HCT116 (cell line): ENCODE data around the gene RAI14. TPM values are rescaled to one million over a fixed set of nuclear protein-coding genes. Genes with fewer than 3 reads are reported as not detected.

ENCODE experiments used
- ATAC-seq: fragments of 200-7000 bp; cut with Tn5 transposase; 2 replicates; pipeline ENCODE4 v1.9.1; 2020; ENCODE audit warnings: mild to moderate bottlenecking, moderate library complexity
- BruUV-seq: library from RNA; stranded (reverse); fragments of 400-500 nt; replicated peaks from 2 replicates; lab custom pipeline; 2021; lab: Mats Ljungman, UMichigan
- CTCF ChIA-PET: fragments of 300-600 bp; sonication (Branson Sonifier 250); formaldehyde crosslinking; loops from one replicate; lab custom pipeline; 2021; ENCODE audit warnings: antibody characterized with exemption; lab: Charles Lee
- POLR2A ChIA-PET: fragments of 300-600, 350-600 bp; sonication (Branson Sonifier 250); formaldehyde crosslinking; loops from one replicate; lab custom pipeline; 2021; ENCODE audit warnings: antibody characterized with exemption; lab: Charles Lee
- RAD21 ChIA-PET, 2 experiments: fragments of 300-600 bp; sonication (Branson Sonifier 250); formaldehyde crosslinking; loops; one replicate each; lab custom pipeline; 2023; ENCODE audit warnings: low total read pairs in 2 of 2; ENCODE audit not compliant: uncharacterized antibody in 2 of 2, unreplicated experiment in 2 of 2, low non-redundant PET in 1 of 2; lab: Charles Lee
- DNase-seq: peaks from one replicate; pipeline ENCODE4 v3.0.0-alpha.2; 2010; ENCODE audit warnings: low read depth, low spot score
- H2AFZ ChIP-seq: fragments of 200-600 bp; shearing (Covaris generic), sonication (generic); 2 replicates; pipeline ENCODE4 v1.6.1; 2017; ENCODE audit warnings: low read depth, mixed run types, mixed read lengths, antibody characterized with exemption, low read length; ENCODE audit not compliant: poor library complexity, severe bottlenecking
- H3K27ac ChIP-seq: 2 replicates; pipeline ENCODE4 v1.5.1; 2012; ENCODE audit warnings: low read depth, low read length
- H3K27me3 ChIP-seq: fragments of 200-600 bp; sonication (generic); 2 replicates; pipeline ENCODE4 v1.6.1; 2016; ENCODE audit warnings: mixed run types, low read length, mixed read lengths; ENCODE audit not compliant: insufficient read depth
- H3K36me3 ChIP-seq, 2 experiments: fragments of 200-500 bp in 1 of 2; fragments of 200-600 bp in 1 of 2; sonication (Bioruptor generic) in 1 of 2; sonication (generic) in 1 of 2; 2 replicates each; pipeline versions ENCODE4 v1.5.1 to v1.6.1; 2014 to 2016; ENCODE audit warnings: low read length in 2 of 2, inconsistent platforms in 1 of 2, mixed read lengths in 1 of 2, mixed run types in 1 of 2; ENCODE audit not compliant: insufficient read depth in 2 of 2, control insufficient read depth in 1 of 2
- H3K4me1 ChIP-seq, 2 experiments: fragments of 200-600 bp in 1 of 2; sonication (generic) in 1 of 2; 2 replicates each; pipeline versions ENCODE4 v1.5.1 to v1.6.1; 2012 to 2017; ENCODE audit warnings: low read length in 2 of 2, inconsistent platforms in 1 of 2, mild to moderate bottlenecking in 1 of 2, mixed read lengths in 1 of 2, mixed run types in 1 of 2, moderate library complexity in 1 of 2; ENCODE audit not compliant: insufficient read depth in 2 of 2, control insufficient read depth in 1 of 2
- H3K4me2 ChIP-seq: fragments of 200-600 bp; sonication (generic); 2 replicates; pipeline ENCODE4 v1.6.1; 2017; ENCODE audit warnings: mixed run types, low read length, mixed read lengths
- H3K4me3 ChIP-seq, 2 experiments: fragments of 200-600 bp in 1 of 2; sonication (generic) in 1 of 2; replicated peaks in 1 of 2; 2 replicates each; pipeline ENCODE4 v1.5.1; 2011 to 2016; ENCODE audit warnings: low read length in 2 of 2, control low read depth in 1 of 2, low read depth in 1 of 2, mild to moderate bottlenecking in 1 of 2, mixed read lengths in 1 of 2, mixed run types in 1 of 2
- H3K79me2 ChIP-seq: fragments of 200-600 bp; sonication (generic); 2 replicates; pipeline ENCODE4 v1.6.1; 2017; ENCODE audit warnings: mild to moderate bottlenecking, mixed run types, low read length, moderate library complexity, mixed read lengths; ENCODE audit not compliant: insufficient read depth
- H3K9ac ChIP-seq: fragments of 200-600 bp; sonication (generic); 2 replicates; pipeline ENCODE4 v1.6.1; 2016; ENCODE audit warnings: low read length, mixed read lengths
- H3K9me2 ChIP-seq: fragments of 200-600 bp; sonication (generic), shearing (Covaris generic); 2 replicates; pipeline ENCODE4 v1.6.1; 2017; ENCODE audit warnings: mixed run types, mild to moderate bottlenecking, moderate library complexity; ENCODE audit not compliant: insufficient read depth
- H3K9me3 ChIP-seq, 2 experiments: fragments of 200-500 bp in 1 of 2; fragments of 200-600 bp in 1 of 2; sonication (Bioruptor generic) in 1 of 2; sonication (generic) in 1 of 2; 2 replicates each; pipeline ENCODE4 v1.6.1; 2014 to 2017; ENCODE audit warnings: low read length in 2 of 2, mixed read lengths in 2 of 2, inconsistent platforms in 1 of 2, low read depth in 1 of 2, mild to moderate bottlenecking in 1 of 2, mixed run types in 1 of 2, moderate library complexity in 1 of 2; ENCODE audit not compliant: control insufficient read depth in 1 of 2, insufficient read depth in 1 of 2
- H4K20me1 ChIP-seq: fragments of 200-600 bp; sonication (generic), shearing (Covaris generic); 2 replicates; pipeline ENCODE4 v1.6.1; 2017; ENCODE audit warnings: mixed run types, mild to moderate bottlenecking, moderate library complexity; ENCODE audit not compliant: insufficient read depth
- ATF3 ChIP-seq: IDR thresholded peaks from 2 replicates; pipeline ENCODE4 v1.6.1; 2012
- EGR1 ChIP-seq: IDR thresholded peaks from 2 replicates; pipeline ENCODE4 v1.6.1; 2012; ENCODE audit warnings: low read depth
- EZH2 ChIP-seq: fragments of 200-600 bp; sonication (generic); IDR thresholded peaks from 2 replicates; pipeline ENCODE4 v1.6.1; 2017; ENCODE audit warnings: antibody characterized with exemption, mixed run types
- FOSL1 ChIP-seq: IDR thresholded peaks from 2 replicates; pipeline ENCODE4 v1.6.1; 2012; ENCODE audit warnings: low read depth
- JUND ChIP-seq: IDR thresholded peaks from 2 replicates; pipeline ENCODE4 v1.6.1; 2012
- POLR2A ChIP-seq: IDR thresholded peaks from 2 replicates; pipeline ENCODE4 v1.7.0; 2011; ENCODE audit warnings: borderline replicate concordance; ENCODE audit not compliant: insufficient read depth, insufficient read length; ENCODE audit errors: extremely low read depth
- REST ChIP-seq: IDR thresholded peaks from 2 replicates; pipeline ENCODE4 v1.6.1; 2012; ENCODE audit warnings: low read depth
- SIN3A ChIP-seq: IDR thresholded peaks from 2 replicates; pipeline ENCODE4 v1.6.1; 2012; ENCODE audit warnings: low read depth
- SP1 ChIP-seq: IDR thresholded peaks from 2 replicates; pipeline ENCODE4 v1.6.1; 2012; ENCODE audit warnings: low read depth
- SRF ChIP-seq: IDR thresholded peaks from 2 replicates; pipeline ENCODE4 v1.6.1; 2012; ENCODE audit warnings: low read depth
- ZFX ChIP-seq: fragments of 450-650 bp; IDR thresholded peaks from 2 replicates; pipeline ENCODE4 v1.6.1; 2017
- ZNF274 ChIP-seq: fragments of 200-500 bp; sonication (Bioruptor generic); IDR thresholded peaks from 2 replicates; pipeline ENCODE4 v1.6.1; 2014; ENCODE audit warnings: mild to moderate bottlenecking, low read depth, low read length, inconsistent platforms
- intact Hi-C: fragments of 100-400 bp; cut with micrococcal nuclease; formaldehyde crosslinking; loops from 2 replicates; pipeline ENCODE4 v1.10.0; 2022
- total RNA-seq: library from RNA; stranded (reverse); gene quantifications from one replicate; pipeline ENCODE4 v1.2.1, GENCODE V29; 2021; ENCODE audit not compliant: unreplicated experiment
- TF ChIP-seq, protein P1 (sequence below): IDR thresholded peaks from 2 replicates; pipeline ENCODE4 v1.6.1; 2012
- TF ChIP-seq, protein P2 (sequence below): IDR thresholded peaks from 2 replicates; pipeline ENCODE4 v1.6.1; 2011; ENCODE audit warnings: mild to moderate bottlenecking, low read length, moderate library complexity; ENCODE audit not compliant: insufficient replicate concordance; ENCODE audit errors: extremely low read depth
- TF ChIP-seq, protein P3 (sequence below), 3 experiments: fragments of 200-600 bp in 1 of 3; sonication (generic) in 1 of 3; IDR thresholded peaks in 2 of 3; conservative IDR thresholded peaks in 1 of 3; 2 replicates each; pipeline ENCODE4 v1.5.1; 2012 to 2017; ENCODE audit warnings: low read depth in 2 of 3, low read length in 2 of 3, antibody characterized with exemption in 1 of 3, borderline replicate concordance in 1 of 3, control low read depth in 1 of 3, mild to moderate bottlenecking in 1 of 3, mixed read lengths in 1 of 3, mixed run types in 1 of 3, moderate library complexity in 1 of 3; ENCODE audit not compliant: insufficient read depth in 1 of 3

RAI14 gene
- total RNA-seq, 1 experiment from 2014 or later = 47.9 TPM

- no peaks in the 10 kb centered on the region for H3K9me3 ChIP-seq
- no TSS peak for BruUV-seq
- ATAC-seq (no peak), DNase-seq (no peak)
- H3K79me2 ChIP-seq = peaks cover 86% of the 10 kb centered on the region
- H3K9ac ChIP-seq = no peak overlapping the region
- ChIA-PET CTCF (no interaction called here), POLR2A (no interaction called here), RAD21 (no interaction called here)
- TF ChIP-seq POLR2A (no peak), REST (no peak), JUND (no peak), EGR1 (no peak), SIN3A (no peak), ATF3 (no peak), SRF (no peak), SP1 (no peak), FOSL1 (no peak), ZNF274 (no peak), EZH2 (no peak), ZFX (no peak)
- TF ChIP-seq, protein P1, sequence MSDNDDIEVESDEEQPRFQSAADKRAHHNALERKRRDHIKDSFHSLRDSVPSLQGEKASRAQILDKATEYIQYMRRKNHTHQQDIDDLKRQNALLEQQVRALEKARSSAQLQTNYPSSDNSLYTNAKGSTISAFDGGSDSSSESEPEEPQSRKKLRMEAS = no peak
- TF ChIP-seq, protein P2, sequence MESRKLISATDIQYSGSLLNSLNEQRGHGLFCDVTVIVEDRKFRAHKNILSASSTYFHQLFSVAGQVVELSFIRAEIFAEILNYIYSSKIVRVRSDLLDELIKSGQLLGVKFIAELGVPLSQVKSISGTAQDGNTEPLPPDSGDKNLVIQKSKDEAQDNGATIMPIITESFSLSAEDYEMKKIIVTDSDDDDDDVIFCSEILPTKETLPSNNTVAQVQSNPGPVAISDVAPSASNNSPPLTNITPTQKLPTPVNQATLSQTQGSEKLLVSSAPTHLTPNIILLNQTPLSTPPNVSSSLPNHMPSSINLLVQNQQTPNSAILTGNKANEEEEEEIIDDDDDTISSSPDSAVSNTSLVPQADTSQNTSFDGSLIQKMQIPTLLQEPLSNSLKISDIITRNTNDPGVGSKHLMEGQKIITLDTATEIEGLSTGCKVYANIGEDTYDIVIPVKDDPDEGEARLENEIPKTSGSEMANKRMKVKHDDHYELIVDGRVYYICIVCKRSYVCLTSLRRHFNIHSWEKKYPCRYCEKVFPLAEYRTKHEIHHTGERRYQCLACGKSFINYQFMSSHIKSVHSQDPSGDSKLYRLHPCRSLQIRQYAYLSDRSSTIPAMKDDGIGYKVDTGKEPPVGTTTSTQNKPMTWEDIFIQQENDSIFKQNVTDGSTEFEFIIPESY = no peak
- TF ChIP-seq, protein P3, sequence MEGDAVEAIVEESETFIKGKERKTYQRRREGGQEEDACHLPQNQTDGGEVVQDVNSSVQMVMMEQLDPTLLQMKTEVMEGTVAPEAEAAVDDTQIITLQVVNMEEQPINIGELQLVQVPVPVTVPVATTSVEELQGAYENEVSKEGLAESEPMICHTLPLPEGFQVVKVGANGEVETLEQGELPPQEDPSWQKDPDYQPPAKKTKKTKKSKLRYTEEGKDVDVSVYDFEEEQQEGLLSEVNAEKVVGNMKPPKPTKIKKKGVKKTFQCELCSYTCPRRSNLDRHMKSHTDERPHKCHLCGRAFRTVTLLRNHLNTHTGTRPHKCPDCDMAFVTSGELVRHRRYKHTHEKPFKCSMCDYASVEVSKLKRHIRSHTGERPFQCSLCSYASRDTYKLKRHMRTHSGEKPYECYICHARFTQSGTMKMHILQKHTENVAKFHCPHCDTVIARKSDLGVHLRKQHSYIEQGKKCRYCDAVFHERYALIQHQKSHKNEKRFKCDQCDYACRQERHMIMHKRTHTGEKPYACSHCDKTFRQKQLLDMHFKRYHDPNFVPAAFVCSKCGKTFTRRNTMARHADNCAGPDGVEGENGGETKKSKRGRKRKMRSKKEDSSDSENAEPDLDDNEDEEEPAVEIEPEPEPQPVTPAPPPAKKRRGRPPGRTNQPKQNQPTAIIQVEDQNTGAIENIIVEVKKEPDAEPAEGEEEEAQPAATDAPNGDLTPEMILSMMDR (IDR thresholded peaks at IDR 0.05 in 2 of 3, conservative IDR thresholded peaks at IDR 0.05 in 1 of 3; ENCODE audit: borderline replicate concordance in 1 of 3, insufficient read depth in 1 of 3, low read depth in 2 of 3, low read length in 2 of 3) = no peak
- no peaks in the 10 kb centered on the region for H4K20me1 ChIP-seq
- no peak overlapping the region for H3K4me2 ChIP-seq
- H3K4me3 ChIP-seq = no peak overlapping the region
- intact Hi-C loops = no loop called here
- no peak overlapping the region for H3K27ac ChIP-seq
- H3K27me3 ChIP-seq = no peaks in the 10 kb centered on the region
- H3K4me1 ChIP-seq = peaks cover 0 to 9% of the 10 kb centered on the region in 2 experiments; a peak in 1 of 4 replicates
- H3K9me2 ChIP-seq = no peaks in the 10 kb centered on the region
- H2AFZ ChIP-seq = no peak overlapping the region
- H3K36me3 ChIP-seq = no peaks in the 10 kb centered on the region
Observed at GRCh38 chr5:34673463-34674125, 17.5 kb downstream of the RAI14 start.
